UCSD-AML1 (cell line): ENCODE data around the gene FAM210A.
A peak's percentile ranks its signal among the peaks of the same experiment; 100 is the strongest.
"Not testable (repeated sequence)": the region's sequence is repeated elsewhere in the genome, so short reads cannot be mapped to it uniquely, and the experiment has no call there.

ENCODE experiments used
- DNase-seq: peaks from one replicate; lab custom pipeline; 2025; ENCODE audit not compliant: unreplicated experiment; lab: John Stamatoyannopoulos, UW

The FAM210A gene, protein sequence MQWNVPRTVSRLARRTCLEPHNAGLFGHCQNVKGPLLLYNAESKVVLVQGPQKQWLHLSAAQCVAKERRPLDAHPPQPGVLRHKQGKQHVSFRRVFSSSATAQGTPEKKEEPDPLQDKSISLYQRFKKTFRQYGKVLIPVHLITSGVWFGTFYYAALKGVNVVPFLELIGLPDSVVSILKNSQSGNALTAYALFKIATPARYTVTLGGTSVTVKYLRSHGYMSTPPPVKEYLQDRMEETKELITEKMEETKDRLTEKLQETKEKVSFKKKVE

GRCh38 chr18:13726232-13726971 is at the start of gene FAM210A, which contains the start of gene RNMT:
Gene FAM210A, minus strand, starts transcription at chr18:13726558. Its CDS starts 44,481 bp downstream, at chr18:13682077.
Gene RNMT, plus strand, starts transcription at chr18:13726673. Its CDS starts 4,845 bp downstream, at chr18:13731518.
- DNase-seq: peak; percentile 95

- DNase-seq: no peak
Observed at GRCh38 chr18:13775058-13775457, 48.7 kb upstream of the FAM210A start.

- DNase-seq: no peak
Observed at GRCh38 chr18:13762690-13763439, 36.5 kb upstream of the FAM210A start.

GRCh38 chr18:13760047-13760446 is 33.7 kb upstream of the FAM210A start:
- DNase-seq: no peak

GRCh38 chr18:13758622-13759021 is 32.3 kb upstream of the FAM210A start:
- DNase-seq: no peak

DNA sequence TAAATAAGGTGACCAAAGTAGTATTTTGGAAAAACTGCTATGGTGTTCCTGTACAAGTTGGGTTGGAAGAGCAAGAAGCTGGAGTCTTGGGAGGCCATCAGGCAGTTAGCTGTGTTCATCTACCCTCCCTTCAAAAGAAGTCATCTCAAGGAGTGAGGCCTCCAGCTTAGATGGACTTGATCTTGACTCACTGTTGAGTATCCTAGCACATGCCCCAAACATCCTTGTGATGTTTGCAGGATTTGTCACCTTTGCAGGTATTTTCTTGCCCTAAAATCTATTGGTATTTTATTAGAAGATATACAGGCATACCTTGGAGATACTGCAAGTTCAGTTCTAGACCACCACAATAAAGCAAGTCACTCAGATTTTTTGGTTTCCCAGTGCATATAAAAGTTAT is 30.3 kb upstream of the FAM210A start:
- no peak for DNase-seq

GRCh38 chr18:13756261-13756660 is 29.9 kb upstream of the FAM210A start:
- DNase-seq: no peak

- not testable (repeated sequence) for DNase-seq
Observed at GRCh38 chr18:13751599-13751998, 25.2 kb upstream of the FAM210A start.

- DNase-seq: no peak
Observed at GRCh38 chr18:13746633-13747032, 20.3 kb upstream of the FAM210A start.

GRCh38 chr18:13745696-13746095 is 19.3 kb upstream of the FAM210A start:
- no peak for DNase-seq

DNA sequence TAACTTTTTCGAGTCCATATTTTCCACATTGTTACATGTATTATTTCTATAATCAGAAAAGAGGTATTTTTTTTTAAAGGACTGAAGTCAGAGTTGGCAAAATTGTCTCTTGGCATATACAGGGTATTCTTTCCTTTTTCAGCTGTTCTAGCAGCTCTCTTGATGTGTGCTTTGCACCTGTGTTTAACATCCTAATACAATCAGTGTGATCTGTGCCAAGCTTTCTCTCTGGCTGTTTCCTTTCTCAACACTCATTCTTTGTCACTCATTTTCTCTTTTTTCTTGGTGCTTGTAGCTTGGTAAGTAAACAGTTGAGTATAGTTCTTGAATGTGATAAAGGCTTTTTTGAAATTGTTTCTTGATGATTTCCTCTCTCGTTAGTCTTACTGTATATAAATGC is 9.3 kb upstream of the FAM210A start:
- no peak for DNase-seq

DNA sequence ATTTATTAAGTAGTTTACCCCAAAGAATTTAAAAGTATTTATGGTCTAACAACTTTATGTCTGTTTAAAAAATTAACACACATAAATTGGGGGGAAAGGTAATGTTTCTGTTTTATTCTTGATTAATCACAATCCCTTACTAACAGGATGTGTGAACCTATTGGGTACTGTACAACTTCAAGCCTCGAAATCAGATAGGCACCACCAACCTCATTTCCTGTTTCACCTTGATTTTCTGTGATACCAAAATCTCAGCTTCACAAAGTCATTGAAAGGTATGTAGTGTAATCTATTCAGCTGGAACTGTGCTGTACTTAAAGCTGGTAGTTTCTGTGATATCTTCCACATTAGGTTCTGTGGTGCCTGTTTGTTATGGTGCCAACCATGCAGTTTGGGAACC is 4.1 kb upstream of the FAM210A start:
- no peak for DNase-seq

GRCh38 chr18:13726972-13727331 is 594 bp upstream of the FAM210A start:
- no peak for DNase-seq

- no peak for DNase-seq
Observed at GRCh38 chr18:13725566-13726231, 659 bp downstream of the FAM210A start.

DNA sequence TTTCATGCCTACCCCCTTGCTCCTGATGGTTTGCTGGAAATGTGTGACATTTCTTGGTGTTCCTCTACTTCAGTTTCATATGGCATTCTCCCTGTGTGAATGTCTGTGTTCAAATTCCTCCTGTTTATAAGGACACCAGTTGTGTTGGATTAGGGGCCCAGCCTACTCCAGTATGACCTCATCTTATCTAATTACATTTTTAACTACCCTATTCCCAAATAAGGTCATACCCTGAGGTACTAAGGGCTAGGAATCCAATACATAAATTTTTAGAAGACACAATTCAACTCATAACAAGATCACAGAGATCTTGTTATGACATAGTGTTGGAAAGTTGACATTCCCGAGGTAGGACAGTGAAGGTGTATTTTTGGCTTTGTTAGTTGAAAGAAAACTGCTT is 5.5 kb downstream of the FAM210A start:
- DNase-seq: no peak

DNA sequence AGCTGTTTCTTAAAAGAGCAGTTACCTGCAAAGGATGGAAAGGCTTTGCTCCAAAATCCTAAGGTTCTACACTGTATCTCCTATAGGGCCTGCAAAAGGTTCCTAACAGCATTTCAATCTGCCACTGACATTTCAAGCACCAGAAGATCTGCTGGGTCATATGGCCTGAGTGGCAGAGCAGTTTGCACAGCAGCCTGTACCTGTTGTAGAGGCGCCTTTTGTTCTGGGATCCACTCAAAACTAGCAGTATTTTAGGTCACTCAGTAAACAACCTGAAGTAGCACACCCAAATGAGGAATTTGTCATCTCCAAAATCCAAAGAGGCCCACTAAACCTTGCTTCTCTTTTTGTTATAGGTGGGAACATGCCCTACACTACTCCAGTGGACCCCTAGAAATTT is 6.2 kb downstream of the FAM210A start:
- no peak for DNase-seq

GRCh38 chr18:13716916-13717315 is 9.4 kb downstream of the FAM210A start:
- no peak for DNase-seq

DNA sequence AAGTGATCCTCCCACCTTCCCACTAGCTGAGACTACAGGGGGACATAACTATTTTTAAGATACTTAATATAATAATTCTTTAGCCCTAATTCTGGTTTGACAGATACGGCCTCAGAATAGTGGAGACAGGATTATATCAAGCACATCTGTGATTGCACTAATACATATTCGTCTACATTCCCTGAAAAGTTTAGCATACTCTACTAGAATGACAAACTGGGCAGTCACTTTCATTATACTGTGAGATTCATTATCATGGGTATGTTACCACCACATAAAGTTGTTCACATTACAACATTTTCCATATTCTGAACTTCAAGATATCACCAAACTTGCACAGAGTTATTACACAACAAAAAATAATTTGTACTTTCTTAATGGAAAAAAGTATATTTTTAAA is 11.0 kb downstream of the FAM210A start:
- no peak for DNase-seq

DNA sequence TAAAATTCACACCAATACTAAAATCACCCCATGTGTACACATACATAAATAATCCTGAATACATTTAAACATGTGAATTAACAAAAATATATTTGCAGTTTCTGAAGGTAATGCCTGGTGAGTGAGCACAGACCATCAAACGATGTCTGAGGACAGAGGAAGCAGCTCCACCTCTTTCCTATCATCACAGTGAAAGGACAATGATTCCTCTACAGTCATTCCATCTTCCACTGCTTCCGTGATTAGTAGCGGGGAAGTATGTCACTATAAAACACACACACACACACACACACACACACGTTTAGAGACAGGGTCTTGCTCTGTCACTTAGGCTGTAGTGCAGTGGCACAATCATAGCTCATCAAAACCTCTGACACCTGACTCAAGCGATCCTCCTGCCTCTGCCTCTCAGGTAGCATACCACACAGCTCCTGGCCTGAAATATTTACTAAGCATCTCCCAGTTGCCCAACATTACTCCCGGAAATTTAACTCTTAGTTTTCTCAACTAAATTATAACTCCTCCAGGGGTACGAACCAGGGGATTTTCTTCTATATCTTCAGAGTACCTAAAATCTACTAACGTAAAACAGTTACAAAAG is 12.8 kb downstream of the FAM210A start:
- DNase-seq: no peak

GRCh38 chr18:13712400-13713131 is 13.8 kb downstream of the FAM210A start:
- DNase-seq: no peak
